ENCODE measurements around the gene TRMT61A.
A peak's percentile ranks its signal among the peaks of the same experiment; 100 is the strongest.

TRMT61A gene

GRCh38 chr14:103516426-103517173 lies 12.4 kb upstream of the TRMT61A start:
- DNase-seq (ENCODE audit: low read depth) = no peak
- H3K4me3 ChIP-seq (ENCODE audit: low read depth, low read length) = no peak overlapping the region

GRCh38 chr14:103517174-103517566 lies 11.8 kb upstream of the TRMT61A start:
- no peak overlapping the region for H3K4me3 ChIP-seq (ENCODE audit: low read depth, low read length)
- no peak for DNase-seq (ENCODE audit: low read depth)
- TF ChIP-seq CTCF (IDR thresholded peaks at IDR 0.05; ENCODE audit: low read depth, low read length, missing control alignments) = no peak

More at GRCh38 chr14:103516426-103517173, 12.4 kb upstream of the TRMT61A start:
- no peak for TF ChIP-seq CTCF (IDR thresholded peaks at IDR 0.05; ENCODE audit: low read depth, low read length, missing control alignments)

GRCh38 chr14:103517721-103518421 lies 11.1 kb upstream of the TRMT61A start:
- TF ChIP-seq CTCF (IDR thresholded peaks at IDR 0.05; ENCODE audit: low read depth, low read length, missing control alignments) = no peak
- H3K4me3 ChIP-seq (ENCODE audit: low read depth, low read length) = no peak overlapping the region
- DNase-seq (ENCODE audit: low read depth) = no peak

- peak; percentile 93 for TF ChIP-seq CTCF (IDR thresholded peaks at IDR 0.05; ENCODE audit: low read depth, low read length, missing control alignments)
- DNase-seq (ENCODE audit: low read depth) = no peak
- no peak overlapping the region for H3K4me3 ChIP-seq (ENCODE audit: low read depth, low read length)
Observed at GRCh38 chr14:103518422-103519042, 10.5 kb upstream of the TRMT61A start.

GRCh38 chr14:103519043-103519836 lies 9.8 kb upstream of the TRMT61A start:
- DNase-seq (ENCODE audit: low read depth) = no peak
- TF ChIP-seq CTCF (IDR thresholded peaks at IDR 0.05; ENCODE audit: low read depth, low read length, missing control alignments) = no peak
- no peak overlapping the region for H3K4me3 ChIP-seq (ENCODE audit: low read depth, low read length)

- H3K4me3 ChIP-seq (ENCODE audit: low read depth, low read length) = no peak overlapping the region
- no peak for TF ChIP-seq CTCF (IDR thresholded peaks at IDR 0.05; ENCODE audit: low read depth, low read length, missing control alignments)
- DNase-seq (ENCODE audit: low read depth) = no peak
Observed at GRCh38 chr14:103519837-103520212, 9.2 kb upstream of the TRMT61A start.

Data from GM12864 (cell line).